ENCODE results near the gene QPRT.
A peak's percentile ranks its signal among the peaks of the same experiment; 100 is the strongest.
"Not testable (repeated sequence)": the region's sequence is repeated elsewhere in the genome, so short reads cannot be mapped to it uniquely, and the experiment has no call there.

Gene QPRT

DNA sequence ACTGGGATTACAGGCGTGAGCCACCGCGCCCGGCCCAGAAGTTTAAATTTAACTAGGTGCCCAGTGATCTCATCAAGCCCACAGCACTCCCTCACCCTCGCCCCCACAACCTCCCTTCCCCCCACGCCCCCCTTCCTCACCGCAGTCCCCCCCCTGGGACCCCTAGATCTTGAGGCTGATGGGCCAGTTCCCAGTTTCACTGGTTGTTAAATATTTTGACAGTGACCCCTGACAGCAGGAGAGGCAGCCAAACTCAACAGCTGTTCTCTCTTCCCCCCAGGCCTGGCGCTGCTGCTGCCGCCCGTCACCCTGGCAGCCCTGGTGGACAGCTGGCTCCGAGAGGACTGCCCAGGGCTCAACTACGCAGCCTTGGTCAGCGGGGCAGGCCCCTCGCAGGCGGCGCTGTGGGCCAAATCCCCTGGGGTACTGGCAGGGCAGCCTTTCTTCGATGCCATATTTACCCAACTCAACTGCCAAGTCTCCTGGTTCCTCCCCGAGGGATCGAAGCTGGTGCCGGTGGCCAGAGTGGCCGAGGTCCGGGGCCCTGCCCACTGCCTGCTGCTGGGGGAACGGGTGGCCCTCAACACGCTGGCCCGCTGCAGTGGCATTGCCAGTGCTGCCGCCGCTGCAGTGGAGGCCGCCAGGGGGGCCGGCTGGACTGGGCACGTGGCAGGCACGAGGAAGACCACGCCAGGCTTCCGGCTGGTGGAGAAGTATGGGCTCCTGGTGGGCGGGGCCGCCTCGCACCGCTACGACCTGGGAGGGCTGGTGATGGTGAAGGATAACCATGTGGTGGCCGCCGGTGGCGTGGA is 15.6 kb downstream of the QPRT start:
- no peak for DNase-seq

DNA sequence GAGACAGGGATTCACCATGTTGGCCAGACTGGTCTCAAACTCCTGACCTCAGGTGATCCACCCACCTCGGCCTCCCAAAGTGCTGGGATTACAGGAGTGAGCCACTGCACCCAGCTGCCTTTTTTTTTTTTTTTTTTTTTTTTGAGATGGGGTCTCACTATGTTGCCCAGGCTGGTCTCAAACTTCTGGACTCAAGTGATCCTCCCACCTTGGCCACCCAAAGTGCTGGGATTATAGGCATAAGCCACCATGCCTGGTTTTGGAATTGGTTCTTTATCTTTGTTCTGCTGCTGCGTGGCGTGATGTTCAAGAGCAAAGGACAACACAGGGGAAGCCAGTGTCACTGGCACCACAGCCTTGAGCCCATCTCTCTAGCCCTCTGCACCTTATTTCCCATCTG is 16.7 kb downstream of the QPRT start:
- not testable (repeated sequence) for DNase-seq

DNA sequence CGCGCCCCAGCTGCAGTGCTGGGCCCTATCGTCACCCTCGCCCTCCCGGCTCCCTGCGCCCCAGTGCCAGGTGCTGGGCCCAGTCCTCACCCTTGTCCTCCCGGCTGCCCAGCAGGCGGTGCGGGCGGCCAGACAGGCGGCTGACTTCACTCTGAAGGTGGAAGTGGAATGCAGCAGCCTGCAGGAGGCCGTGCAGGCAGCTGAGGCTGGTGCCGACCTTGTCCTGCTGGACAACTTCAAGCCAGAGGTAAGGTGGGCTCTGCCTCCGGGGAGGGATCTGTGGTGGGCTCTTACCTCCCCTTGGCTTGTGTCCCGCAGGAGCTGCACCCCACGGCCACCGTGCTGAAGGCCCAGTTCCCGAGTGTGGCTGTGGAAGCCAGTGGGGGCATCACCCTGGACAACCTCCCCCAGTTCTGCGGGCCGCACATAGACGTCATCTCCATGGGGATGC is 17.9 kb downstream of the QPRT start:
- DNase-seq: no peak

DNA sequence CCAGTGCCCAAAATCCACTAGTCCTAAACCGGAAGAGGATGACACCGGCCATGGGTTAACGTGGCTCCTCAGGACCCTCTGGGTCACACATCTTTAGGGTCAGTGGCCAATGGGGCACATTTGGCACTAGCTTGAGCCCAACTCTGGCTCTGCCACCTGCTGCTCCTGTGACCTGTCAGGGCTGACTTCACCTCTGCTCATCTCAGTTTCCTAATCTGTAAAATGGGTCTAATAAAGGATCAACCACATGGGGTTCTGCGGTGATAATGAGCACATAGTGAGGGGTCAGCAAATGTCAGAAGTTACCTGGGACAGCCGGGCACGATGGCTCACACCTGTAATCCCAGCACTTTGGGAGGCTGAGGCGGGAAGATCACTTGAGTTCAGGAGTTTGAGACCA is 18.4 kb downstream of the QPRT start:
- DNase-seq: no peak

DNA sequence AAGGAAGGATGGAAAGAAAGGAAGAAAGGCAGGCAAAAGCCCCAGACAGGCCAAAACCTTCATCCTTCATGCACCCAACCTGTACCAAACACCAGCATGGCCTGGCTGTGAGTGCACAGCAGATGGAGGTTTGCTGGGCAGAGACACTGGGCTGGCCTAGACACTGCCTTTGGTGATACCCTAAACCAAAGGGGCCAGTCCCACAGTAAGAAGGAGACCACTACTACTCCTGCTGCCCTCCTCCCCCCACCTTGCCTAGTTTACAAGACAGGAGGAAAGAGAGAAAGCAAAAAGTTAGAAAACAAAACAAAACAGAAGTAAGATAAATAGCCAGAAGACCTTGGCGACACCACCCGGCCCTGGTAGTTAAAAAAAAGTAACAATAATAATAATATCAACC is 19.1 kb downstream of the QPRT start:
- no peak for DNase-seq

DNA sequence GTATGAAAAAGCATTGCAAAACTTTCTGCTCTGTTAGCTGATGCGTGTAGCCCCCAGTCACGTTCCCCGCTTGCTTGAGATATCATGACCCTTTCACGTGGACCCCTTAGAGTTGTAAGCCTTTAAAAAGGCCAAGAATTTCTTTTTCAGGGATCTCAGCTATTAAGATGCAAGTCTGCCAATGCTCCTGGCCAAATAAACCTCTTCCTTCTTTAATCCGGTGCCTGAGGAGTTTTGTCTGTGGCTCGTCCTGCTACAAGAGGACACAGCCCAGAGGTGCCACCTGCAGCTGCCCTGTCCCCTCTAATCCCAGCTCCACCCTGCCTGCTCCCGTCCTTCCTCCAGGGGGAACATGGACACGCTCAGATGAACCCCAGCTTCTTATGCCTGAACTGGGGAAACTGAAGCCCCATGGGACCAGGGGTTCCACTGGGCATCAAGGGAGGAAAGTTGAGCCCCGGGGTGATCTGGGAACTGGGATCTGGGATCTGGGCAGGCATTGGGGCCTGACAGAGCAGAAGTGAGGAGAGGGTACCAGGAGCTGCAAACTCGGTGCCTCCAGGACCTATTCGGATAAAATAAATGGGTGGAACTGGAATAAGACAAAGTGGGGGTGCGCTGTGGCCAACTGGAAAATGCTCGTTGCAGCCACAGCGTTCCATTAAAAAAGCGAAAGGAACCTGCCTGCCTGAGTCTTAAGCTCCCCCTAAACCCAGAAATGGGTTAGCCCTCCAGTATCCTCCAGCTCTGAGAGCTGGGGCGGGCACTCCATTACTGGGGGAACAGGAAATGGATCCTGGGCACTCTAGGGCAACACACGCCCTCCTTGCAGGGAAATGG is 19.7 kb downstream of the QPRT start:
- DNase-seq: no peak

DNA sequence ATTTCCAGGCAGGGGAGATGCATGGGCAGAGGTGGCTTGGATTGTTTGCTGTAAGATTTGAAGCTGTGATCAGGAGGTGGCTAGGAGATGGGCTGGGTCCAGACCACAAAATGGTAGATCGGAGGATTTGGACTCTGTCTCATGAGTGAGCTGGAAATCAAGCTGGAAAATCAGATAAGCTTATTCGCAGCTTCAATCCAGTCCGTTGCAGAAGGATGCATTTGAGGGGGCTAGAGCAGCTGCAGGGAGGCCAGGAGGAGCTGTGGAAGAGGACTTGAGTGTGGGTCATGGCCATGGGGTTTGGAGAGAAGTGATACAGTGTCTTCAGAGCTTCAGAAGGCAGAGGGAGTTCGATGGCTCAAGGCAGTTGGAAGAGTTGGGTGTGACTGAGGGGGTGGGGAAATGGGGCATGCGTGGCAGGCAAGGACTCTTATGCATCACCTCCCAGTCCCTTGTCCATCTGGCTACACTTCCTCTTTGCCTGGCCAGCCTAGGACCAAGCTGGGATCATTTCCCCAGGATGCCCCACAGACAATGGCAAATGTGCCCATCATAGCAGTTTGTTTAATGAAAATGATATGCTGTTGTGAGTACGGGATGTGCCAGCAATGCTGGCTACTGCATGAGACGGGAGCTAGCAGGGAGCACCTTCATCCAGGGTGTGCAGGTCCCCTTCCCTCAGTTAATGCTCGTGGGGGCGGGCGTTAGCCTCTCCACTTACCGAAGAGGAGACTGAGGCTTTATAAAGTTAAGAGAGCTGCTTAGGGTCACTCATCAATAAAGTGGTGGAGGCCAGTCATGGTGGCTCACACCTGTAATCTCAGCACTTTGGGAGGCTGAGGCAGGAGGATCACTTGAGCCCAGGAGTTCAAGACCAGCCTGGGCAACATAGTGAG is 20.6 kb downstream of the QPRT start:
- DNase-seq: no peak

DNA sequence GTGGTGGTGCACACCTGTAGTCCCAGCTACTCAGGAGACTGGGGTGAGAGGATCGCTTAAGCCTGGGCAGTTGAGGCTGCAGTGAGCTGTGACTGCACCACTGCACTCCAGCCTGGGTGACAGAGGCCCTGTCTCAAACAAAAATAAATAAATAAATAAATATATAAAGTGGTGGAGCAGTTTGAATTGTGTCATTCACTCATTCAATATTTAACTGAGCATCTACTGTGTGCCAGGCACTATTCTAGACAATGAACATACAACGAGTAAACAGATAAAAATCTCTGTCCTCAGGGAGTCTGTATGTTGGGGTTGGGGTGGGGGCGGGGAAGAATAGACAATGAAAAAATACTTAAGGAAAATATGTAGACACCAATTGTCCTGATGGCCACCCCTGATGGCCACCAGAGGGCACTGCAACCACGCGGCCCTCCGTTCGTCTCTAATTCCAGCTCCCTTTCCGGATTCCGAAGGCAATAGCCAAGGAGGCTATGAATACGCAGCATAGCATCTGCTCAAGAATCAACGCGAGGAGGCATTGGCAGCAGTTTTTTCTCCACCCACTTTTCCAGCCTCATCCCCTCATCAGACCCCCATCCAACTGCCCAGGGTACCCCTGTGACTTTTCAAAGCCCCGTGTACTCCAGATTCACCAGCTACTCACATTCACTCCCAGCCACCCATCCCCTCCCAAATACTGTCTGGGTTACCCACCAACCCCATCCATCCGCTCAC is 21.4 kb downstream of the QPRT start:
- DNase-seq: peak; percentile 86

DNA sequence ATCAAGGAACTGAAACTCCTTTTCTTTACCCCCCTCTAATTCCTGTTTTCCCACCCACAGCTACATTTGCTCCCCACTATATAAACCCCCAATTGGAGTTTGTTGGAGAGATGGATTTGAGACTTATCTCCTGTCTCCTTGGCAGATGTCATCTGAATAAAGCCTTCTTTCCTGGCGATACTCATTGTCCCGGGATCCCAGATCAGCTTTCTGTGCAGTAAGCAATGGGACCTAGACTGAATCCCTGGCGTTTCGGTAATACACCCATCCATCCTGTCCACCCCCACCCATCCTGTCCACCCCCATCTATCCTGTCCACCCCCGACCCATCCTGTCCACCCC is 22.2 kb downstream of the QPRT start:
- DNase-seq: no peak

DNA sequence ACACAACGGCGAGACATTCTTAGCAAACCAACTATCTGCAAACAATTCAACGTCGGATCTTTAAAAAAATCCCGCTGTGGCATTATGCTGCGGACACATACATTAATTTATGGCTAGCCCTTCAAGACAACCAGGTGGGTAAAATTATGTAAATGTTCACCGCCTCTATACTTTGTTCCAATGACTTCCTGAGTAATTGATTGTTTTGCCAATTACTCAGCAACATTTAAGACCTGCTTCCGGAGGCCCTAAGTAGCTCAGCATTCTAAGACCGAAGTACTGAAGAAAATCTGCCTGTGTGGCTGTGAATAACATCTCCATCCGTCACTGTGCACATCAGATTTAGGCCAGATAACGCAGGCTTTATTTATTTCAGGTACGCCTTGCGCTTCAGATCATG is 23.3 kb downstream of the QPRT start:
- no peak for DNase-seq

DNA sequence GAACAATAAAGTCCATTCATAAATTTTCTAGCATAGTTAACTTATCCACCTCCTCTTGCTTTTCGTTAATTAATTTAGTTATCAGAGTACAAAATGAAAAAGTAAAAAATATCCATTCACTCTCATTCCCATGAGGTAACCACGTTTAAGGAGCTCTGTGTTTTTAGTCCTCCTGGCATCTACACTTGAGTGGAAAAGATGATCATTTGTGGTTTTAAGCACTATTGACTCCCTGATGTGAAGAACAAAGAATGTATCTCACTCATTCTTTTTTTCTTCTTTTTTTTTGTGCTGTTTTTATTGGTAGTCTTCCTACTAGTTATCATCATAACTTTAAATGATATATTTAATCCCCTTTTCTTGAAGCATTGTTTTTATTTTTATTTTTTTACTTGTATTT is 26.1 kb downstream of the QPRT start:
- no peak for DNase-seq

DNA sequence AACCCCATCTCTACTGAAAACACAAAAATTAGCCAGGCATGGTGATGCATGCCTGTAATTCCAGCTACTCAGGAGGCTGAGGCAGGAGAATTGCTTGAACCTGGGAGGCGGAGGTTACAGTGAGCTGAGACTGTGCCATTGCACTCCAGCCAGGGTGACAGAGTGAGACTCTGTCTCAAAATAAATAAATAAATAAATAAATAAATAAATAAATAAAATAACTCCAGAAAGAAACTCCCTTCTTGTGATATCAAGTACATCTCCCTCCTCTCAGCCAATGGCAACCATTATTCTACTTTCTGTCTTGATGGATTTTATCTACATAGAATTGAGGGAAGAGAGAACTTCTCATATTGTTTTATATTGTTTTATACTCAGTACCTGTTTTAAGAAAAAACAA is 28.2 kb downstream of the QPRT start:
- not testable (repeated sequence) for DNase-seq

DNA sequence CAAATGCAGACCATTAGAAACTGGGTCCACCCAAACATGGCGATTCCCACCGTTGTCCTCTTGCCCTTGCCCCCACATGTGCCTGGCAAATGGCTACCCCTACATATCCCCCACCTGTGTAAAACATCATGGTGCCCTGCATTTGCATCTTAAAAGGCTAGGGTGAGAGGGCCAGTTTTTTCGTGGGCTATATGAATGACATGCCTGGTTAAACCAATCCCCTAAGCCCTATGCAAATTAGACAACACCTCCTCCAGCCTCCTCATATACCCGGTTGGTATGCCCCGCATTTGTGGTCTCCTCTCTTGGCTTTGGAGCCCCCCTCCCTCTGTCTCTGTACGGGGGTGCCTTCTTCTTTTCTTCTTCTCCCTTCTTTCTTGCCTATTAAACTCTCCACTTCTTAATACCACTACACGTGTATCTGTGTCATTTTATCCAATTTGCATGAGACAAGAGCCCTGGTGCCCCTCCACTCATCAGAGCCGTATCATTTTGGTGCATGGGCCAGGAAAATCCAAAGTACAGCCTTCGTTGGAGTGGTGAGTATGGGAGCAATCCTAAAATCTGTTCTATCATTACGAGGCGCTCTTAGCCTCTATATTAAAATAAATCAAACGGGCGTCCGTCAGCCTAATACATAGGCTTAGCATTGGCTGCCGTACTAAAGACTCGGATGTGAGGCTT is 30.1 kb downstream of the QPRT start:
- DNase-seq: no peak

DNA sequence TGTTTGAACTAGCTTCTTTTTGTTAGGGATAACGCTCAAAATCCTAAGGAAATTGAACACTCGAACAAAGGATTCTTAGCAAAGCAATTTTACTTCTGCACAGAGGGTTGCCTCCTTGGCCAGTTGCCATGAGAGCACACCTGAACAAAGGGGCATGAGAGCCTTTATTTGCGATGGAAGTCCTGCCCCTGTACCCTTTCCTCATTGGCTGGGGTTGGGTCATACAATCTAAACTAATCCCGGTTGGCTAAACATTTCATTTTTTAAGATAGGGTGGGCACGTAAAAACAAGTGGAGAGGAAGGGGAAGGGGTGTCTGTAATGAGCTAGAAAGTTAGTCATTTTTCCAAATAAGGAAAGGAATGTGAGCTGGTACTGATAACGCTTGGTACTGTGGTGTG is 30.7 kb downstream of the QPRT start:
- DNase-seq: not testable (repeated sequence)

DNA sequence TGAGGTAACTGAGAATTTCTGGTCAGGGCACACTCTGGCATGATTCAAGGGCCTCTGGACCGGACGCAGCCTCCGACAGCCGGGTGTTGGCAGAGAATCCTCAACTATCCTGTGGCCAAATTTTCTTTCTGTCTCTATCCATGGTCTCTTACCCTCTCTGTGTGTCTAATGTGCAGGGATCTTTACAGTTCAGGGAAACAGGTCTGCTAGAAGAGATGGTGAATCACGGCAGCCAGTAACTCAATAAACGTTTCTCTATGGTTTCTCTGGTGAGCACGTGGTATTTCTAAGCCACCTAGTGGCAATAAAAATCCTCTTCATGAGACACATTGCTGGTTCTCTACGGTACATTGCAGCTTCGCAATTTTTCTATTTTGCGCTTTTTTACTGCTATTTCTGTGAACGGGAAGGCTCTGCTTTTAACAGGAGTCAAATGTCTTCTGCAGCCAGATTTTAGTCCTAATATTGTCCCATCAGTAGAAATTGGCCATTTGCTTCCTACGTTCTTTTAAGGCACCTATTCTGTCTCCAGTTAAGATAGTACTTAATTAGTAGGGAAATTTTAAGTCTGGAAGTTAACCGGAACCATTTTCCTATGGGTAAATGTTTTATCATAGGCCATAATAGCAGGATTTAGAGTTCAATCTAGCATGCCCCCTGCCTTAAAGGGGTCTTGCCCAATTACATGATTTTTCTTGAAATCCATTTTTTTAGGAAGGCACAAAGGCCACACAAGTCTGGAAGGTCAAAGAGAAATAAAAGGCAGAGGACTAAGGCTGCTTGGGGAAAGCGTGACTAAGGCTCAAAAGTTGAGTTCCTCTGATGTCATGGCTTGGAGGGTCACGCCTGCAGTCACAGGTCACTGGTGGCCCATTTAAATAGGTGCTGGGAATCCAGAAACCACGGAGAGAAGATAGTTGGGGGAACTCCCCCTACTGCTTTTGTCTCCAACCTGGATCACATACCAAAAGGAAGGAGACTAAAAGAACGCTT is 31.5 kb downstream of the QPRT start:
- DNase-seq: peak; percentile 73

DNA sequence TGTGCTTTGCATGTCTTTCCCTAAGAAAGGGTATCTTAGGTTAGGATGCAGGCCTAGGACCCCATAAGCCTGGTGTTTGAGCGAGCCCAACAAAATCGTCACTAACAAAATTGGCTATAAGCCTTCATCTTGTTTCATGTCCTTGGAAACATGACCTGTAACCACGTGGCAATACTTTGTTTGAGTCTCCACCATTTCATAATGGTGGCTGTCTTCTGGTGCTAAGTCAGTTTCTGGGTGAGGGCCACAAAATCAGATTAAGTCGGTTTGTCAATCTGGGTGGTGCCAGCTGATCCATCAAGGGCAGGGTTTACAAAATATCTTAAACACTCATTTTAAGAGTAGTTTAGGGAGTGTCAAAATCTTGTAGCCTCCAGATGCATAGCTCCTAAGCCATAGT is 33.8 kb downstream of the QPRT start:
- no peak for DNase-seq

DNA sequence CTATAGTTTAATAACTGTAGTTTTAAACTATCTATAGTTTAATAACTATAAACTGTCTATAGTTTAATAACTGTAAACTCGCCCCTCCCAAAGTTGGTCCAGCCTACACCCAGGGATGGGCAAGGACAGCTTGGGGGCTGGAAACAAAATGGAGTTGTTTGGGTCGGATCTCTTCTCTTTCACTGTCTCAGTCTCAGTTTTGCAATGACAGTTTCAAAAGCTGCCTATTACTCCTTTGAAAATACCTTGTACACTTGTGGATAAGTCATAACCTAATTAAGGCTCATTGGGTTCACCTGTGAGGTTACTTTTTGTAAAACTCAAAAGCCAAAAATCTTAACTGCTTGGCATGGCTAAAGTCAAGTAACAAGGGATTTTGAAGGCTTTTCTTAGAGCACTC is 35.4 kb downstream of the QPRT start:
- DNase-seq: no peak

DNA sequence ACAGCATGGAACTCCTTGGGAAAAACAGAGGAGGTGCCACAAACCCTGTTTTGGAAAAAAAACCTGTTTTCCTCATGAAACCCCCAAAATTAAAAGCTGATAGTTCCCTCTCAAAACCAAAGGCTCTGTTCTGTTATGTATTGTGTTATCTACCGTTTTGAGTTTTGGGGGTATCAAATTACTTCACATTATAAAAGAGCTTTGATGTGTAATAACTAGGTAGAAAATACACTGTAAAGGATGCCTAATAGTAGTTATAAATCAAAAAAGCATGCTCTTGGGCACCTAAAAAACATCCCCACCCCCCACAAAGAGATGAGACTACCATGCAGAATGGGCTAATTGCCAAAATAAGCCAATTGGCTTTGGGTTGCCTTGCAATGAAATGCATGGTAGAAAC is 36.0 kb downstream of the QPRT start:
- no peak for DNase-seq

DNA sequence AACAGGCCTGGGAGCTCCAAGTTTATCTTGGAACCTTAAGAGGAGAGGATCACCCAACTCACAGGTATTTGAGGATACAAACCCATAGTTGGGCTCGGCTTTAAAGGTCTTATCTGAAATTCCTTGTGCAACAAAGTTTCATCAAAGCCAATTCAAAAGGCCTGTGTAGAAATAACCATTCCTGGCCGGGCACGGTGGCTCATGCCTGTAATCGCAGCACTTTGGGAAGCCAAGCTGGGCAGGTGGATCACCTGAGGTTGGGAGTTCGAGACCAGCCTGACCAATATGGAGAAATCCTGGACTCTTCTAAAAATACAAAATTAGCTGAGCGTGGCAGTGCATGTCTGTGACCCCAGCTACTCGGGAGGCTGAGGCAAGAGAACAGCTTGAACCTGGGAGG is 38.1 kb downstream of the QPRT start:
- DNase-seq: no peak

DNA sequence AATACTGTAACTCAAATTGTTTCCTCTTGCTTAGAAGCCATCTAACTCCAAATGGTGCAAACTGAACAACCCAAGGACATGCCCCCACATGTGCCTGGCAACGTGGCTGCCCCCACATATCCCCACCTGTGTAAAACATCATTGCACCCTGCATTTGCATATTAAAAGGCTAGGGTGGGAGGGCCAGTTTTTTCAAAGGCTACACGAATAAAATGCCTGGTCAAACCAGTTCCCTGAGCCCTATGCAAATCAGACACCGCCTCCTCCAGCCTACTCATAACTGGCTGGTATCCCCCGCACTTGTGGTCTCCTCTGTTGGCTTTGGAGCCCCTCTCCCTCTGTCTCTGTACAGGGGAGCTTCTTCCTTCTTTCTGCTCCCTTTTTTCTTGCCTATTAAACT is 40.1 kb downstream of the QPRT start:
- DNase-seq: no peak
